ENCODE measurements around the gene WDR64. TPM values are rescaled to one million over a fixed set of nuclear protein-coding genes. Genes with fewer than 3 reads are reported as not detected.
"Not testable (repeated sequence)": the region's sequence is repeated elsewhere in the genome, so short reads cannot be mapped to it uniquely, and the experiment has no call there.

WDR64 gene
- total RNA-seq, 2 donors from 2014 or later, result not detected

- intact Hi-C loops (cut with DNase I), result no loop called here
- ATAC-seq, result peak in 1 of 2 donors; percentile 78
These were observed 36.9 kb downstream of the WDR64 start for GRCh38 chr1:241688940-241689368.

GRCh38 chr1:241695246-241696171, 43.4 kb downstream of the WDR64 start:
- no peak for ATAC-seq
- intact Hi-C loops (cut with DNase I), result no loop called here
- DNase-seq, result no peak

More at GRCh38 chr1:241688940-241689368, 36.9 kb downstream of the WDR64 start:
- no peak for DNase-seq

GRCh38 chr1:241696172-241696814, 44.2 kb downstream of the WDR64 start:
- ATAC-seq (no peak), DNase-seq (no peak)
- intact Hi-C loops (cut with DNase I), result no loop called here

GRCh38 chr1:241696815-241697639, 44.9 kb downstream of the WDR64 start:
- ATAC-seq (no peak), DNase-seq (no peak)
- intact Hi-C loops (cut with DNase I), result no loop called here

GRCh38 chr1:241697640-241698018, 45.5 kb downstream of the WDR64 start:
- DNase-seq, result no peak
- intact Hi-C loops (cut with DNase I), result no loop called here
- ATAC-seq, result no peak

GRCh38 chr1:241698177-241698576, 46.1 kb downstream of the WDR64 start:
- intact Hi-C loops (cut with DNase I), result no loop called here
- no peak for DNase-seq
- ATAC-seq, result no peak

GRCh38 chr1:241701483-241702295, 49.6 kb downstream of the WDR64 start:
- ATAC-seq, result no peak
- intact Hi-C loops (cut with DNase I), result no loop called here
- no peak for DNase-seq

GRCh38 chr1:241702442-241703373, 50.6 kb downstream of the WDR64 start:
- DNase-seq (no peak), ATAC-seq (no peak)
- intact Hi-C loops (cut with DNase I), result no loop called here

GRCh38 chr1:241703739-241704138, 51.7 kb downstream of the WDR64 start:
- ATAC-seq; DNase-seq; intact Hi-C loops (cut with DNase I): not testable (repeated sequence)

- intact Hi-C loops (cut with DNase I), result no loop called here
- DNase-seq, result no peak
- ATAC-seq, result no peak
These were observed 54.2 kb downstream of the WDR64 start for GRCh38 chr1:241706257-241706656.

- DNase-seq (no peak), ATAC-seq (no peak)
- intact Hi-C loops (cut with DNase I), result no loop called here
These were observed 54.9 kb downstream of the WDR64 start for GRCh38 chr1:241706967-241707366.

- intact Hi-C loops (cut with DNase I), result no loop called here
- no peak for DNase-seq
- no peak for ATAC-seq
These were observed 55.4 kb downstream of the WDR64 start for GRCh38 chr1:241707442-241707841.

GRCh38 chr1:241711326-241711725, 59.2 kb downstream of the WDR64 start:
- no peak for DNase-seq
- intact Hi-C loops (cut with DNase I), result no loop called here

GRCh38 chr1:241713316-241713715, 61.2 kb downstream of the WDR64 start:
- no peak for DNase-seq
- ATAC-seq, result no peak
- intact Hi-C loops (cut with DNase I), result no loop called here

More at GRCh38 chr1:241711326-241711725, 59.2 kb downstream of the WDR64 start:
- ATAC-seq, result no peak

GRCh38 chr1:241714321-241715218, 62.5 kb downstream of the WDR64 start:
- ATAC-seq, result no peak
- DNase-seq, result no peak
- intact Hi-C loops (cut with DNase I), result no loop called here

GRCh38 chr1:241715435-241715834, 63.4 kb downstream of the WDR64 start:
- intact Hi-C loops (cut with DNase I), result no loop called here
- DNase-seq, result no peak
- ATAC-seq, result no peak

GRCh38 chr1:241715956-241716355, 63.9 kb downstream of the WDR64 start:
- ATAC-seq (no peak), DNase-seq (no peak)
- intact Hi-C loops (cut with DNase I), result no loop called here

Measured in left cardiac atrium (tissue), 4 donors.